Measurements from ENCODE around the gene RBP5.

The RBP5 gene

GRCh38 chr12:7144414-7145120, 15.9 kb upstream of the RBP5 start:
- peak; percentile 2 for DNase-seq

- DNase-seq, result no peak
Measured at GRCh38 chr12:7143564-7143963, 14.9 kb upstream of the RBP5 start.

GRCh38 chr12:7142809-7143465, 14.2 kb upstream of the RBP5 start:
- no peak for DNase-seq

DNA sequence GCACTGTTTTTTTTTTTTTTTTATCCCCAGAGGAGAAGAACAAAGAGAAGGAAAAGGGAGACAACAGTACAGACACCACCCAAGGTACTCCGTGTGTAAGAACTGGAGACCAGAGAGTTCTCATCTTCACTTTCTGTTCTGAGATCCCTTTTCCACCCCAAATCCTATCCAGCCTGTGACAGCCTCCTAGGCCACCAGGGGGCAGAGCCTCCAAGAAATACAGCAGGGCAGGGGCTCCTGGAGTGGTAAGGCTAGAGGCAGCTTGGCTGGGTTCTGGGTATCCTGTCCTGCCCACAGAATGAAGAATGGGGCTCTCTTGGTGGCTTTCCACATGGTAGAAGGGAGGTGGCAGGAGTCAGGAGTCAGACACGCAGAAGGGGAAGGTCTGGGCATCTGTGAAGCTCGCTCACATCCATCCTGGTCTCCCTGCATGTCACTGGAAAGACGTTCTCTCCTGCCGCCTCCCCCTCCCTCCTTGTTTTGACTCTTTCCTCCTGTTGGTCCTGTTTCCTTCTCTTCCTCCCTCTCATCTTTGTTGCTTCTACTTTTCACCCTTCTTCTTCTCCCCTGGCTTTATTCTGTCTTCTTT, 13.5 kb upstream of the RBP5 start:
- DNase-seq, result peak; percentile 18

- no peak for DNase-seq
Measured at GRCh38 chr12:7141351-7142005, 12.8 kb upstream of the RBP5 start.

DNA sequence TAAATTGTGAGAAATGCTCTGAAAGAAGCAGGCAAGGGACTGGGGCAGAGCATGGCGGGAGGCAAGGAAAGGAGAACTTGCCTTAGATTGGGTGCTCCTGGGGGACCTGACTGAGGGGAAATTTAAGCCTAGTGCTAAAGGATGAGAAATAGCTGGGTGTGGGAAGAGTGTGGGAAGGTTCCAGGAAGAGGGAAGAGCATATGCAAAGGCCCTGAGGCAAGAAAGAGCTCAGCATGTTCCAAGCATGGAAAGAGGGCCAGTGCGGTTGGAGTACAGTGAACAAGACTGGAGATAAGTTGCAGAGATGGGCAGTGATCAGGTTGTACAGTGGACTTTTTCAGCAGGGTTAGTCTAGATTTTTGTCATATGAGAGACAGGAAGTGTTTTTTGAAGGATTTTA, 10.5 kb upstream of the RBP5 start:
- DNase-seq, result no peak

- DNase-seq, result no peak
Measured at GRCh38 chr12:7137908-7138307, 9.2 kb upstream of the RBP5 start.

DNA sequence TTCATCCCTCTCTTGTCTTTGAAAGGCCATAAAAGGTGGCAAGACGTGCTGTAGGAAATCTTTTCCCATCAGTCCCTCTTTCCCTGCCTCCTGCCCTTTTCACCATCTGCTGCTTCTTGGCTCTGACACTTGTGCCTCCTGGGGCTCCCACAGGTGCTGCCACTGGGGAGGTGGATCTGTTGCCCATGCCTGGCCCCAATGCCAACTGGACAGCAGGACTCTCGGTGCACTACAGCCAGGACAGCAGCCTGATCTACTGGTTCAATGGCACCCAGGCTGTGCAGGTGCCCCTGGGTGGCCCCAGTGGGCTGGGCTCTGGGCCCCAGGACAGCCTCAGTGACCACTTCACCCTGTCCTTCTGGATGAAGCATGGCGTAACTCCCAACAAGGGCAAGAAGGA, 8.0 kb upstream of the RBP5 start:
- no peak for DNase-seq

GRCh38 chr12:7136071-7136470, 7.4 kb upstream of the RBP5 start:
- DNase-seq, result no peak

DNA sequence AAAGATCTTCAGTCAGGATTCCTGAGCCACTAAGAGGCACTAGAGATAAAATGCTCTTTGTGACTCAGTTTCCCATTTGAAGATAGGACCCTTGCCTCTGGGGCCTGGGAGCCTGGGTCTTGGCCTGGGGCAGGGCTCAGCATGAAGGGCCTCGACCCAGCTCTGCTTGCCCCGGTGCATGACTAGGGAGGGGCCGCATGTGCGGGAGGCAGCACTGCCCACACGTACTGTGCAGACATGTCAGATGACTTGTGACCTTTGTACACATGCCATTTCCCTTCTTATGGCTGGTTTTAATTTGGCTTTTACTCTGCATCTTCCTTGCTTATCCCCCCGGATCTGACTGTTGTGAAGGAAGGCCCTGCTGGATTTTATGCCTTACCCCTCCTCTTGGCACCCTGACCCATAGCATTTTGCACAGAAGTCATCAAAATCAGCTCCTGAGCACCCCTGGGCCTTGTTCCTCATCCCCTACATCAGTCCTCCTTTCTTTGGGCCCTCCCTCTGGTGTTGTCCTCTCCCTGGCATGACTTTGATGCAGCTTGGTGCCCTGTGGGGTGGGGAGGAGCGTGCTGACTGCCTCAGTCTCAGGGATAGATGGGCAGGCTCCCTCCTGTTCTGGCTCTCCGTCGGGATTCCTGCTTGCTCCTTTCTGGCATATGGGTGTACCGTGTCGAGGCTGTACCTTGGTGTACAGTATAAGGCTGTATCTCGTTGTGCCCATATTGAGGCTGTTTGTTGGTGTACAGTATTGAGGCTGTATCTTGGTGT, 5.9 kb upstream of the RBP5 start:
- DNase-seq, result no peak

DNA sequence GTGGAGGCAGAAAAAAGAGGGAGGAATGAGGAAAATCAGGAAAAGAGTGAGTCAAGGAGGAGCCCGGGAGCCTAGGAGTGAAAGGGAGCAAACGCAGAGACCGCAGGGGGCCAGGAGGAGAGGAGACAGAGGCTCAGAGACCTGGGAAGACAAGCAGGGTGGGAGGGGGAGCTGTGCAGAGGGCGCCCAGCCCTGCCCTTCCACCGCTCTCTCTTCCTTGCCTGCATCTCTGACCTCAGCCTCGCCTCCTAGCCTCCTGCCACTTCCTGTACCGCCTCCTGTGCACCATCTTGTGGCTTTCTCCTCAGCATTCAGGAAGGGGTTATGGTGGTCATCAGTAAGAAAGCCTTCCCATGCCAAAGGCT, 2.8 kb upstream of the RBP5 start:
- no peak for DNase-seq

DNA sequence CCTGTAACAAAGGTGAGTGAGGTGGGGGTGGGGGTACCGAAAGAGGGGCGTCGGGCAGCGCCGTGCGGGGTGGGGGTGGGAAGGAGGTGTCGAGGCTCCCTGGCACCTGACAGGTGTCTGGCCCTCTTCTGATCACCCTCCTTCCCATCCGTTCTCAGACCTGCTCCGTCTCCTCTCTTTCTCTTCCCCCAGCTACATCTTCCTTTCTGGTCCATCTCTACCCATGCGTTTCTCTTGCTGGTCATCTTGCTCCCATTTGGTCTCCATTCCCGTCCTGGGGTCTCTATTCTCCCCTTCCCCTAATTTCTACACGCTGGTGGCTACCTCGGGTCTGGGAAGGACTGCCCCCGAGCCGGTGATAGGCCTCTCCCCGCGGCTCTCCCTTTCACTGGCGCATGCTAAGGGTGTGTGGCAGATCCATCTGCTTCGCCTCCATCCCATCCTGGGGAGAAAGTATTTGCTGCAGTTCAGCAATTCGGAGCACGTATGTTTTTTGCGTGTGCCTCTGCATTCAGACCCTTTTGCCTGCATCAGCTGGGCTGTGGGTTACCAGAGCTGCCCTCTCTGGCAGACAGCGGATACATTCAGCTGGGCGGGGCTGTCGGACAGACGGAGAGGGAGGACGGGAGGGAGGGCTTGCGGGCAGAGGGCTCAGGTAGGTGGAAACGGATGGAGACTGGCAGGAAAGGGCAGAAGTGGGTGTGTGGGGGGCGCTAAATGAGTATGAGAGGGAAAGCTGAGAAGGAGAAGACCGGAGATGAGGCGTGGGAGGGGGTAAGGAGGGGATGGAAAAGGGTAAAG, 2.2 kb upstream of the RBP5 start:
- DNase-seq, result peak; percentile 19

- peak; percentile 53 for DNase-seq
Measured at GRCh38 chr12:7129872-7130691, 1.4 kb upstream of the RBP5 start, which contains the start of gene CLSTN3. CLSTN3 (plus strand) TSS chr12:7130371; CDS start chr12:7130649, 278 bp downstream.

GRCh38 chr12:7129287-7129871, 690 bp upstream of the RBP5 start:
- no peak for DNase-seq

DNA sequence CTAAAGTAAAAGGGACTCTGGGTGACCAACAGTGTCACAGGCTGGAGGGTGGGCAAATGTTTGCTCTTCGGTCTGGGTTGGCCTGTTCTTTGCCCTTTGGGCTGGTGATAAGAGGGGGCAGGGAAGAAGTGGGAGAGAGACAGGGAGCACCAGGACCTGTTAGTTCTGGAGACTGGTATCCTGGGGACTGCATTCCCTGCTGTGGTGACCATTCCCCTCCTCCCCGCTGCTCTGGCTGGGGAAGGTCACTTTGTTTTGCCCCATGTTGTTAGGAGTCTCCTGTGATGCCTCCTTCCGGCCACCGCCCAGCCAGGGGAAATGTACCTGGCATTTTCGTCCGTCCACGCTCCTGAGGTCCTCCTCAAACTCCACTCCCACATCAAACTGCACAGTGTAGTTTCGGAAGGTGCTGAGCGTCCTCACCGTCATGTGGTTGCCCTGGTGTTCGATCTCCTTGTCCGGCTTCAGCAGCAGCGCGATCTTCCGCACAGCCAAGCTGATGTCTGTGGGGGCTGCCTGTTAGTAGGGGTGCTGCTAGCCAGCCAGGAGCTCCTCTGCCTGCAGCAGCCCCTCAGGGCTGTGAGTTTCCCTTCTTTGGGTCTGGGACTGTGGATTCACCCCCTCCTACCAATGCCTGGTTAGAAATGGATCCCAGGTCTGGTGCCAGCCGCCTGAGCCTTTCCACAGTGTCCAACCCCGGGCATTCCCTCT, 618 bp downstream of the RBP5 start:
- DNase-seq, result no peak

GRCh38 chr12:7125632-7126227, 3.0 kb downstream of the RBP5 start:
- DNase-seq, result no peak

GRCh38 chr12:7123806-7124522, 4.7 kb downstream of the RBP5 start:
- DNase-seq, result no peak

DNA sequence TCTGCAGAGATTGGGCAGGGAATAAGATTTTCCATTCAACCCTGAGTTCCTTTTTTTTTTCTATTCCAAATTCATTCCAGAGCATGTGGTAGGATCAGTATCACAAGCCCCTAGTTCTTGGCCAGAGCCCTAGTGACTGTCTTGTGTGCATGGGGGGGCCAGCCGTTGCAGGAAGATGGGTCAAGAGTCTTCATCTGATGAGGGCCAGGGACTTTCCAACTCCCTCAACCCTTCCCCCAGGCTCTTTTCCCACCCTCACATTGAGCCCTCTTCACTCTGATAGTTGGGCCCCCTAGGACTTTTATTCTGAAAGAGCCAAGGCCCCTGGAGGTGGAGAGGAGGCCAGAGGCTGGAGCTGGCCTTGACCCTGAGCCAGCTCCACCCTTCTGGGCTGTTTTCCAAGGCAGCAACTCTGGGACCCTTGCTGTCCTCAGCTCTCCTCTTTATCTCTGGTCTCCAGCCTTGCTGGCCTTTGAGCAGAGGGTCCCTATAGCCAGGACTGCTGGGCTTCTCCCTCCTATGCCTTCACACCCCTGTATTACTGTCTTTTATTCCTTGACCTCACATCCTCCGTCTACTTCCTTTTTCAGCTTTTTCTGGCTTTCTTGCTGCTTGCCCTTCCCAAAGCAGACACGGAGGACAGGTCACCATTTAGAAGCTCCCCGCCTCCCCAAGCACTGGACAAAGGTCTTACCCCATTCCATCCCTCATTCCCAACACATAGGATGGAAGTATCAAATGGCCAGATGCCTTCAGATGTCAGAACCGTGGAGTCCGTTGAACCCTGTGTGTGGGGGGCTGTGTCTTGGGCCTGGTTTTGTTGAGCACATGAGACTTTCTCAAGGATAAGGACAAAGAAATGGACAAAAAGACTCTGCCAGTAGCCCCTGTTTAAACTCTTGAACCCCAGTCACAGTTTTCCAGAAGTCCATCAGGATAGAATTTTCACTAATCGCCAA, 5.6 kb downstream of the RBP5 start:
- no peak for DNase-seq
